GM12878 (cell line): Measurements from ENCODE around the gene COL26A1.

Experiments
- KLF5 ChIP-seq: fragments of 450-650 bp; IDR thresholded peaks from 2 replicates; pipeline ENCODE4 v1.6.1; 2014; ENCODE audit warnings: mild to moderate bottlenecking; ENCODE audit not compliant: partially characterized antibody
- NBN ChIP-seq: fragments of 450-650 bp; IDR thresholded peaks from 2 replicates; pipeline ENCODE4 v1.6.1; 2016
- NFYA ChIP-seq: IDR thresholded peaks from 2 replicates; pipeline ENCODE4 v1.6.1; 2011; ENCODE audit warnings: low read depth, mild to moderate bottlenecking, low read length, improper control_type of control experiment, borderline replicate concordance
- RELA ChIP-seq: fragments of 450-650 bp; IDR thresholded peaks from 2 replicates; pipeline ENCODE4 v1.8.0; 2014; ENCODE audit warnings: borderline replicate concordance; ENCODE audit not compliant: partially characterized antibody
- SMAD1 ChIP-seq: fragments of 450-650 bp; IDR thresholded peaks from 2 replicates; pipeline ENCODE4 v1.6.1; 2018; ENCODE audit warnings: mild to moderate bottlenecking, low read depth; ENCODE audit not compliant: partially characterized antibody
- ZNF24 ChIP-seq: fragments of 450-650 bp; IDR thresholded peaks from 2 replicates; pipeline ENCODE4 v1.6.1; 2017; ENCODE audit warnings: antibody characterized with exemption, mild to moderate bottlenecking
- TF ChIP-seq, protein P1 (sequence below), 3 experiments: IDR thresholded peaks in 2 of 3; conservative IDR thresholded peaks in 1 of 3; 2 replicates each; pipeline ENCODE4 v1.5.1; 2011; ENCODE audit warnings: low read depth in 3 of 3, low read length in 3 of 3, mild to moderate bottlenecking in 3 of 3, control low read depth in 2 of 3, moderate library complexity in 2 of 3, inconsistent platforms in 1 of 3, mixed read lengths in 1 of 3; ENCODE audit not compliant: control insufficient read depth in 2 of 3, insufficient read depth in 1 of 3; ENCODE audit errors: extremely low read depth in 1 of 3

- TF ChIP-seq ZNF24 (no peak), SMAD1 (no peak), RELA (no peak), NFYA (no peak), NBN (no peak), KLF5 (no peak)
- TF ChIP-seq, protein P1, sequence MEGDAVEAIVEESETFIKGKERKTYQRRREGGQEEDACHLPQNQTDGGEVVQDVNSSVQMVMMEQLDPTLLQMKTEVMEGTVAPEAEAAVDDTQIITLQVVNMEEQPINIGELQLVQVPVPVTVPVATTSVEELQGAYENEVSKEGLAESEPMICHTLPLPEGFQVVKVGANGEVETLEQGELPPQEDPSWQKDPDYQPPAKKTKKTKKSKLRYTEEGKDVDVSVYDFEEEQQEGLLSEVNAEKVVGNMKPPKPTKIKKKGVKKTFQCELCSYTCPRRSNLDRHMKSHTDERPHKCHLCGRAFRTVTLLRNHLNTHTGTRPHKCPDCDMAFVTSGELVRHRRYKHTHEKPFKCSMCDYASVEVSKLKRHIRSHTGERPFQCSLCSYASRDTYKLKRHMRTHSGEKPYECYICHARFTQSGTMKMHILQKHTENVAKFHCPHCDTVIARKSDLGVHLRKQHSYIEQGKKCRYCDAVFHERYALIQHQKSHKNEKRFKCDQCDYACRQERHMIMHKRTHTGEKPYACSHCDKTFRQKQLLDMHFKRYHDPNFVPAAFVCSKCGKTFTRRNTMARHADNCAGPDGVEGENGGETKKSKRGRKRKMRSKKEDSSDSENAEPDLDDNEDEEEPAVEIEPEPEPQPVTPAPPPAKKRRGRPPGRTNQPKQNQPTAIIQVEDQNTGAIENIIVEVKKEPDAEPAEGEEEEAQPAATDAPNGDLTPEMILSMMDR (IDR thresholded peaks at IDR 0.05 in 2 of 3, conservative IDR thresholded peaks at IDR 0.05 in 1 of 3; ENCODE audit: control insufficient read depth in 2 of 3, extremely low read depth in 1 of 3, insufficient read depth in 1 of 3, low read depth in 3 of 3, low read length in 3 of 3), result no peak
Observed at GRCh38 chr7:101545441-101546190, 182.9 kb downstream of the COL26A1 start.
